T-helper 2 cell treated with Interferon-gamma antibody and Interleukin-4, amounts not matched to agents 100 ng/mL and 5 ng/mL, for 36 hours (primary cell): Measurements from ENCODE around the gene SIGMAR1. TPM values are rescaled to one million over a fixed set of nuclear protein-coding genes. Genes with fewer than 3 reads are reported as not detected.

ENCODE experiments used
- intact Hi-C: fragments of 100-400 bp; cut with micrococcal nuclease; formaldehyde crosslinking; loops from one replicate; pipeline ENCODE4 v1.15.1; 2023
- total RNA-seq: library from RNA; stranded (reverse); gene quantifications from 2 replicates; pipeline ENCODE4 v1.2.3, GENCODE V29; 2022

Gene SIGMAR1
- total RNA-seq, 1 donor from 2014 or later = 83.0 TPM

DNA sequence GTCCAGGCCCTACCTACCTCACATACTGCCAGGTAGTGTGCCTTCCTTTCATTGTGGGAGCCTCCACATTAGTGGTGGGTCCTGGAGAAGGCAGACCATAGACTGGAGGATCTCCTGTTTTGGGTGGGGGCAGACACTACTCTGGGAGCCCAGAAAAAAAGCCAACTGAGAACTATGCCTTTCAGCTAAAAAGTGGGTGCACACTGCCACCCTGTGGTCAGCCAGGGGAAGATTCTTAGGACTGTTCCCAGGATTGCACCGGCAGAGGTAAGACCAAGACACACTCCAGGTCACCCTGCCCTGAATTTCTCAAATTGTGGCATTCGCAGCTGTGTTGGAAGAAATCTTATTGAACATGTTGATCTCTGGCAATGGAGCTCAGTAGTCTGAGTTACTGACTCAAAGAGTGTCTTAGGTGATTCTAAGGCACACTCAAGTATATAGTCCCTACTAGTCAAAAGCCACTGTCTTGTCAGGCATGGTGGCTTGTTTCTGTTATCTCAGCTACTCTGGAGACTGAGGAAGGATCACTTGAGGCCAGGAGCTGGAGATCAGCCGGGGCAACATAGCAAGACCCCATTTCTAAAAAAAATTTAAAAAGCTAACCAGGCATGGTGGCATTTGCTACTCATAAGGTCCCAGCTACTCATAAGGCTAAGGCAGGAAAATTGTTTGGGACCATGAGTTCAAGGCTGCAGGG lies 3.6 kb downstream of the SIGMAR1 start:
- intact Hi-C loops = loop anchor here (1.0 to 2.0 kb wide), 2 partner anchors 22 to 69 kb away; partner anchors contain the start of gene RPP25L

DNA sequence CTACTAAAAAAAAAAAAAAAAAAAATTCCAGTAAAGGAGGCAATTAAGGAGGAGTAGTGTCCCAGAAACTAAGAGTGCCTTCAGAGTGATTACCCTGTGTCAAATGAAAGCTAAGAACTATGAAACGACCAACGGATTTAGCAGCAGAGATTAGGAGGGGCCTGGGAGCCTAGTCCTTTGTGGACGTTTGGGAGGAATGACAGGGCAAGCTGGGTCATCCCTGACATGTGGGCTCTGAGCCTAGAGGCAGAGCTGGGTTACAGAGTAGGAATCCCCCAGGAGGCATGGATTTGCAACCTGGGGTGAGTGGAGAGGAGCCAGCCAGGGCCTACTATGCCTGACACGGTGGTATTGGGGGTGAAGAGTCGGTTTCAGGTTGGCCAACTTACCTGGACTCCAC lies 4.4 kb downstream of the SIGMAR1 start:
- intact Hi-C loops = no loop called here

DNA sequence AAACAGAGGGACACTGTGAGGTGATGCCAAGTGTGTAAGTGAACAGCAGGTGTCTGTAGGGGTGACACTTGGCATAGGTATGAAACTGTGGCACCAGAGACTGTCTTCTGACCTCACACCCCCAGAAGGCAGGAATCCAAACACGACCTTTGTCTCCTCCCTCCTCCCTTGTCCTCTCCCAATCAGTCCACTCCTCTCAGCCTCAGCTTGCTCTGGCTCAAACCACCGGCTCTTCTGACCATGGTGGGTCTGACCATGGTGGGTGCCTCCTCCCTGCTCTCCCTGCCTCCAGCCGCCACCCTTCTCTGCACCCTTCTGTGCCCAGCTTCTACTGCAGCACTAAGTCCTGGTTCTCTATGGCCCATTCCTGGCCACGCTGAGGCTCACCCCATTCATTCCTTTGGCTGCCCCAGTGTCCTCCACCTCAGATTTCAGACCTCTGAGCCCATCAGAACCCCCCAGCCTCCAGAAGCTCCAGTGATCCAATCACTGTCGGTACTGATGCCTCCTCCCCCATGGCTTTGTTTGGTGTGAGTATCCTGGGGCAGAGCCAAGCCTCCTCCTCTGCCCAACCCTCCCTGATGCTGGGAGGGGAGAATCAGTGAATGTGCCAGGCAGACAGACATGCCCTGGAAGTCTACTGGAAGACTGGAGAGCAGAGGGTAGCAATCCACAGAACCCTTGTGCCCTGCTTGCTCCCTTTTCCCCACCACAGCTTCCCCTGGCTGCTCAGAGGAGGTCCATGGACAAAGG lies 7.0 kb downstream of the SIGMAR1 start:
- intact Hi-C loops = no loop called here

DNA sequence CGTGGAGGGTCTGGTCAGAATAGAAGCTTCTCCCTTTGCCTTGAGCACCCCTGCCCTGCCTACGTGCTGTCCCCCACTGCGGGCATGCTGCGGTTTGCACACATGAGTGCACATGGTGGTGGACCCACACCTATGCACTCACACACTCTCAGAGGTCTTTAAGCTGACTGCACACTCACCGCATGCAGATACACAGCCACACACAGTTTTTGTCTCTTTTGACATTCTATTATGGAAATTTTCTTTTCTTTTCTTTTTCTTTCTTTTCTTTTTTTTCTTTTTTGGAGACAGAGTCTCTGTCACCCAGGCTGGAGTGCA lies 8.1 kb downstream of the SIGMAR1 start:
- intact Hi-C loops = no loop called here

DNA sequence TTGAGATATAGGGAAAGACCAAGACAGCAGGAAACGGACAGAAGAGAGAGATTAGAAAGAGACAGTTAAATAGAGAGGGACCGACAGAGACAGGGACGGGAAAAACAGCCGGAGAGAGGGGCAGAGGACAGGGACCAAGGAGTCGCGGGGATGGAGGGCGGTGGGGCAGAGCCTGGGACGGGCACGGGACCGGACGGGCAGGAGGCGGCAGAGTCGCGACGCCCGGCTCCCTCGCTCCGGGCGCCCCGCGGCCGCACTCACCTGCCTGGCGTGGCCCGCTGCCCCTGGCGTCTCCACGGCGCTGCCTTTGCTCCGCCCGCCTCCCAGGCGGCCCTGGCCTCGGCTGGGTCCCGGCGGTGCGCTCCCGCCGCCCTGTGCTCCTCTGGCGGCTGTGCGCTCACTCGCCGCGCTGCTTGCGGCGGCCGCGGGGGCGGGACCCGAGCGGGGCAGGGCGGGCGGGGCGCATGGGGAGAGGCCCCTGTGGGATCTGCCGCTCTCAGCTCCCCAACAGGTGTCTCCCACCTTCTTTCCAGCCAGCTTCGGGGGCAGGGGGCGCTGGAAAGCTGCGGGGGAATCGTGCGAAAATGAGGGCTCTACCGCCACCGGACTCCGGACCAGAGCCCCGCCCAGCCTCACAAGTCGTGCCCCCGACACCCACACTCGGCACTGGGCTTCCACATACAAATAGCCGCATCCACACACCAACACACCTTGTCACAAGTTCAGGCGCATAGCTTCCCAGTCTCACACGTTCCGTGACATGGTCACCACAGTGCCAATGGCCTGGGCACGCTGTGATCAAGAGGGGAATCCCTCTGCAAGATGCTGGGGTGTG lies 8.7 kb downstream of the SIGMAR1 start, which contains the start of gene ARID3C:
ARID3C (minus strand) TSS at position 411 of the 835 bp plus-strand sequence. CDS start 1,052 bp downstream, outside the sequence.
- intact Hi-C loops = no loop called here

DNA sequence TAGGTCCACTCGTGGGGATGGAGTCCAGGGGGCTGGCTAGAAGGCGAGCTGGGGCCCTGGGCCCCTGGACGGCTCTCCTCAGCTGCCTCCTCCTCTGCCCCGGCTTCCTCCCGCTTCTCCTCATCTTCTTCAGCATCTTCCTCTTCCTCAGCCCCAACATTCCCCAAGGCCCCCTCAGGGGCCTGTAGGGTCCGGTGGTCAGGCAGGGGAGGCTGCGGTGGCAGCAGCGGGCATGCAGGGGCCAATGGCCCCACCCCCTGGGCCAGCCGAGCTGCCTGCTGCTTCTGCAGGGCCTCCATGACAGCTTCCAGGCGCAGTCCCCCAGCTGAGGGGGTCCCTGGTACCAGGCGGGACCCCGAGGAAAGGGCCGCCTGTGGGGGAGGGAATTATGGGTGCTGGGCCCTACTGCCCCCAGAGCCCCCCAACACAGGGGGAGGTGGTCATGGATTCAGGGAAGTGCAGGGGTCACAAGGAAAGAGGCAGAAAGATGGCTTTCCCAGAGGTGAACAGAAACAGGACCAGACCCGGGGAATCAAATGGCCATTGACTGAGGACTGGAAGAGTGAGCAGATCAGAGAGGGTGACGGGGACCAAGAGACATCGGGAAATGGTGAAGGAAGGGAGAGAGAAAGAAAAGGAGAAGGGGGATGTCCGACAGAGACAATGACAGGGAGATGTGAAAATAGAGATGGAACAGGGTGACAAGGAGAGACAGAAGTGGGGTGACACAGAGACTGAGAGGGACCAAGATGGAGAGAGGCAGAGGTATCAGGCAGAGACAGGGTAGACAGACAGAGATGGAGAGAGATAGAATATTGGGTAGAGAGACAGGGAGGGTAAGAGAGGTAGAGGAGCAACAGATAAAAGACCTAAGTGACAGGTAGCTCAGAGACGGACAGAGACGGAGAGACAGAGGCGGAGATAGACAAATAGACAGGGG lies 9.6 kb downstream of the SIGMAR1 start:
- intact Hi-C loops = no loop called here

DNA sequence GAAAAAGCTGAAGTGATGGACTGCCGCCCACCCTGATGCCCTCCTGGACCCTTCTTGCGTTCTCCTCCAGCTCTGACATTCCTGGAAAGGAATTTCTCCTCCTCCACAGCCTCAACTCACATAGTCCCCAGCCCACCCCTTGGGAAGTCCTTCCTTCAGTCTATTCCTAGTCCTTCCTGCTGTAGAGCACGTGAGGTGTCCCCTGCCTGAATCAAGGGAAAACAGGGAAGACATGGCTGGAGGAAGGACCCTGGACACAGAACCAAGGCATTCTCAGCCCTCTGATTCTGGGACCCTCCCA lies 12.5 kb downstream of the SIGMAR1 start:
- intact Hi-C loops = no loop called here

DNA sequence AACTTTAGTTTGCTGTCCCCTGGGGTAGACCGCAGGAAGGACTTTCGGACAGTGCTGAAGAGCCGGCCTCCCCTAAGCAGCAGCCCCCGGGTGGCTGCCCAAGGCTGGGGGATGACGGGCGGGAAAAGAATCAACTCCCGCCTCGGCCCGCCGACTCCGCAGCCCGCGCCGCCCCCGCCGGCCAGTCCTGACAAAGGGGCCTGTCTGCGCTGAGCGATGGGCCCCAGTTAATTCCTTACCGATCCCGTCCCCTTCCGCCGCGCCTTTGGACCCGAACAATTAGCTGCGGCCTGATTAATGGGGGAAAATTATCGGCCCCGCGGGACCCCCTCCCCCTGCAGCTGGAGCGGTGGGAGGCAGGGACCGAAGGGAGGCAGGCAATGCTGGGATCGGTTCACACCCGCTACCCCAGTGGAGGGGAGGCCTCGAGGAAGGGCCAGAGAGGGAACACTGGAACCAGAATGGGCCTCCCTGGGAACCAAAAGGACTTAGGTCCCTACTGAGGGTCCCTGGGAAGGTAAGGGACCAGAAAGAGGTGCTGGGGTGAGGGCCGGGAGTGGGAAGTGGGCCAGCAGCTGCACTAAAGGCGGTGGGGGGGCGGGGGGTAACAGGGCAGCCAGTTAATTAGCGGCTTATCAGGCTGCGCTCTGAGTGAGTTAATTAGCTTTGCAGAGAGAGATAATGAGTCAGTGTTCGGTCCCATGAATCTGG lies 13.0 kb downstream of the SIGMAR1 start:
- intact Hi-C loops = no loop called here

DNA sequence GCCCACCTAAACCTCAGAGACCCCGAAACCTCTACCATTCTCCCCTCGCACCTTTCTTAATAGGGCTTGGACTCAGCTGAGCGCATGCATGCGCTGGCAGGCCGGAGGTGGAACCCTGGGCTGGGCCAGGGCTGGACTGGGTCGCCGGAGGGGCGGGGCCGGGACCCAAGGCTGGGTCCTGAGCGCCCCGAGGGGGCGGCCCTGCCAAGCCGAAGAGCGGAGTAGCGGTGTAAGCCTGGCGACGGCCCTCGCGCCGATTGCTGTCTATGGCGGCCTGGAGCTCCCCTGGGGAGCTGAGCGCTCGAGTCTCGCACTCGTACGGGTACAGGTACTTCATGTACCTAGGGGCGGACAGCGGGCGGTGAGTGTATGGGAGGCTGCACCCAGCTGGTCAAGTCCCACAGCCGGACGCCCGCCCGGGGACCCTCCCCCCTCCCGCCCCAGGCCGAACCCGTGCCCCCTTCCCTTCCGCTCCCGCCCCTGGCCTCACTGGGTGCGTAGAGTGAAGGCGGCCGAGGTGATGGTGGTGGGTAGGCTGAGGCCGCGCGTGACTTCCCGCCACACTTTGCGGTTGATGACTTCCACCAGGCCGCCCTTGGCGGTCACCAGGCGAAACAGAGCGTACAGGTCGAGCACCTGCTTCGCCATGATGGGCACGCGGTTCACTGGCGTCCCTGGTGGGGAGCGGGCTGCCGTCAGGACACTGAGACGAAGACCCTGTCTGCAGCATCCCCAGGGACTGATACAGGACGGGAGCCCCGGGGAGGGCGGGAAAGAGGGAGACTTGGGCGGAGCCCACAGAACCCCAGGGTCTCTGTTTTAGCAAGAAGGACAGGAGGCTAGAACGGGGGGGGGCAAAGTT lies 14.0 kb downstream of the SIGMAR1 start:
- intact Hi-C loops = no loop called here

DNA sequence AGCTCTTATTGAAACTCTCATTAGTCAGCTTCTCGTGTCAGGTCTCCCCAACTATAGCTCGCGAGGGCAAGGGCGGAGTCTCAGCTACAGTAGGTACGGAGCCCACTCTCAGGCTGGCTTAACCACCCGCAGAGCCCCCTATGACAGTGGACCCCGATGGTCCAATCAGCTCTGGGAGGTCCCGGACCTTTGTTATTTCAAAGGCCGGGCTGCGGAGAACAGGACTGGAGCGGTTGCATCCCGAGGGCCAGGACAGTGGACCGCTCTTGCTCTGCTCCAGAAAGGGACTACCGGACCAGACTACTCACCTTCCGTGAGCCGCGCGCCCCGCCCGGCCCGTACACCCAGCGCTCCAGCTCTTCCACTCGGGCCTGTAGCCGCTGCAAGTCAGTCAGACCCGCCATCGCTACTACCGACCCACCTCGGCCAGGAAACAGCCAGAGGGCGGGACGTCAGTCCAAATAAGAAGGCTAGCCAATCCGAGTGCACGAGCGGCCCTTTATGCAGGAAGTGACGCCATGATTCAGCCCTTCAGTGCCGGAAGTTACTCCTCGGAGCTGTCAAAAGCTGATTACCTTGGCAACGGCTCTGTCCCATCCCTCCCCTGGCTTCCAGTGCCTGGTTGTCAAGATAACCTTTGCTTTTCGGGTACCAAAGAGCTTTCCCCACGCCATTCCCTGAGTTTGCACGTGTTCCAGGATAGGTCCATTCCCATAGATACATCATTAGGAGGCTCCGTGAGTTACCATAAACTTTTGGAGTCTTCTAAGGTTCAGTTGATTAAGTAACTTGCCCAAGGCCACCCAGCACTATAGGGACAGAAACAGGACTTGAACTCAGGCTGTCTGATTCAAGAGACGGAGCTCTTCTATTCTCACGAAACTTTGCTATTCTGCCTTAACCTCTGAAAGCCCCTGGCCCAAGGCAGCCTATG lies 17.3 kb downstream of the SIGMAR1 start, which contains the start of gene DCTN3:
DCTN3 (minus strand) TSS at position 435 of the 934 bp plus-strand sequence; CDS start at position 404, 31 bp downstream.
- intact Hi-C loops = loop anchor here (1.0 kb wide), 1 partner anchor 8 kb away; the partner anchor contains the start of gene RPP25L

DNA sequence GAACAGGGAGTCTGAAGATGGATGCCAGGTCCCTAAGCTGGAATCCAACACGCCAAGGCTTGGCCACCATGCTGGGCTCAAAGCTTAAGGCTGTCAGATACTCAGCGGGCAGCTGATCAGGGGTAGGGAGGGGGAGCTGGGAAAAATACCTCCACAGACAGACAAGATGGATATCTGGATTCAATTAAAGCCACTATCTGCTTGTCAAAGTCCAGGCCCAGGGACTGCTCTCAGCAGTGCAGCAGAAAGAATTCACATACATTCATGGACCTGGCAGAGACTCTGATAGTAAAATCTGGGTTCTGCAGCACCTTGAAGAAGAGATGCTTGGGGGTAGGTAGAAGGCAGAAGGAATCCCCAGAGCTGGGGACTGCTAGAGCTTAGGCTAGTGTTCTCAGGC lies 22.5 kb downstream of the SIGMAR1 start:
- intact Hi-C loops = loop anchor here (10.0 kb wide), 1 partner anchor 1960 kb away; the partner anchor contains the start of gene MELK

DNA sequence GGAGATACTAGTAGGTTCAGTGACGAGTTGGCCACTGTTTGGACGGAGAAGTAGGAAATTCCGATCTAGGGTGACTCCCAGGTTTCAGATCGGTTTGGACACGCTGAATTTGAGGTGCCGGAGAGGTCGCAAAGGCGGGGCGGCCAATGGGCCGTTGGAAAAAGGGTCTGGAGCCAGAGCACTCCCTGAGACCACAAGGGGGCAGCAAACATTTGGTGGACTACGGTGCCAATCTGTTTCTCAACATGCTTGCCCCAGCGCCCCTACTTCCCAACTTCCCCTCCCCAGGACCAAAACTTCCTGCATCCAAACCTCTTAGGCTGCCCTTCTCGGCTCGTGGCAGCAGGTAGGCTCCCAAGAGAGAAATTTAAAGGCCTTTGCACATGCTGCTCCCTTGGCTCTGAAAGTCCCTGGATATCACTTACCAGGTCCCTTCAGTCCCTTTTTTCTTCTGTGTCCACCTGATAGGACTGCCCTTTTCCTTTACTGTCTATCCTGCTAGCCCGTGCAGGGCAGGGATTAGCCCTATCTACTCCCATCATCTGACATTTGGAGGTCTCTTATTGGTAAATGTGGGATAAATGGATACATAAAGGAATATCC lies 24.7 kb downstream of the SIGMAR1 start:
- intact Hi-C loops = loop anchor here (1.0 to 10.0 kb wide), 9 partner anchors 7 to 1962 kb away; partner anchors contain the start of genes DCTN3, DNAI1, ENHO and FAM219A

DNA sequence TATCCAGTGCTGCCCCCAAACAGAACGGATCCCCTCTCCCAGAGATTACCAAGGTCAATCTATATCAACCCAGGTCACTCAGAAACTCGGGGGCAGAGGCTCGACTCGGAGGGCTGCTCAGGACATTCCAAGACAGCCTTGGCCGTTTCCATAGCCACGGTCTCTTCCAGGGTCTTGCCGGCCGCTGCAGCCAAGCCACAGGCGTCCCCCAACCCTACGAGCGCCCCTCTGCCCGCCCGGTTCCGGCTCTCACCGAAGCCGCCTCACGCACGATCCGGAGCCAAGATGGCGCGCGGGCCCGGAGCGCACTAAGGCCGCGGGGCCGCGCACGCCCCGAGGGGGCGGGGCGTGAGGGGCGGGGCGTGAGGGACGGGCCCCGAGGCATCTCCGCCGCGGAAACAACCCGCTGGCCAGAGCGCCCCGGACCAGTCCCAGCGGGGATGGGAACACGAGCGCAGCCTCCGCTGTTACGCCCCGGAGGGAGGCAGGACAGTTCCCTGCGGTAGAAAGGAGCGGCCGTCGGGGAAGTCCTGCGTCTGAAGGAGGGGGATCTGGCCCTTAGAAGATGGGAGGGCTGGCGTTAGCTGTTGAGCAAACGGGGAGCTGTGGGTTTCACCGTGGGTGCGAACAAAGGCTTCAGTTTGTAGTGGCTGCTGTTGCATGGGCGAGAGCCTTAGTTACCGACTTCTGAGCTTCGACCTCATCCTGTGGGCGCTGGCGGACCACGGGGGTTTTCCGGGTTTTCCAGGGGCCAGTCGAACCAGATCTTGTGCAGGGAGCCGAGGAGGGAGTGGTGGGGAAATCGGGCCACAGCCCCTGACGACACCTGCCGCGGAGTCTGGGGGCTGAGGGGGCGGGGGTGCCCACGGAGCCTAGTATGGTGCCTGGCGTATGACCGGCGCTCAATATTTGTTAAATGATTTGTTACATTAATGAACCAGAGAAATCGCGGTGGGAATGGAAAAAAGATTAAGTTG lies 25.5 kb downstream of the SIGMAR1 start, which contains the start of gene RPP25L:
RPP25L (minus strand) TSS at position 287 of the 977 bp plus-strand sequence. CDS start 801 bp downstream, outside the sequence.
- intact Hi-C loops = loop anchor here (1.0 to 10.0 kb wide), 9 partner anchors 8 to 1963 kb away; partner anchors contain the start of genes DCTN3, DNAI1, ENHO and FAM219A

DNA sequence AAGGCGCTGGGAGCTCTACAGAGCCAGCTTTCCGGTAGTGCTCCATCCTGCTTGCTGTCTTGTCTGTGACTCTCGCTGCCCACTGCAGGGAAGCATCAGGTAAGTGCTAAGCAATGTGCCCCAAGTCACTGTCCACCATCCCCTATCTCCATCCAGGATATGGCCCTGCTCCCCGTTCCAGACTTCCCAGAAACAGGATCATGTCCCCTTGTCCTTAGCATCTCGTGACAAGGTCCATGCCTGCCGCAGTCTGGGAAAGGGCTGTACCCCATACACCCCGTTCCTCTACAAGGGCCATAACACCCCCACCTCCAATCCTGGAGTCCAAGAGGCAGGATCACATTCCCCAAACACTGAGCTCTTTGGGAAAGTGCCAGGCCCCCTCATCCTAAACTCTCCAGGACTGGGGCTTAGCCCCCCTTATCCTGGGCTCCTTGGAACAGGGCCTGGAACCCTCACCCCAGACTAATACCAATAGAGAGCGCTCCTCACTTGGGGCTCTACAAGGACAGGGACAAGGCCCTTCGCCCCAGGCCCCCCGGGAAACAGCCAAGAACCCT lies 26.3 kb downstream of the SIGMAR1 start:
- intact Hi-C loops = loop anchor here (5.0 to 10.0 kb wide), 3 partner anchors 89 to 1963 kb away; partner anchors contain the start of genes ENHO, KIF24, MELK and NUDT2
